ENCODE measurements around the gene CBARP.
A peak's percentile ranks its signal among the peaks of the same experiment; 100 is the strongest.

Gene CBARP

DNA sequence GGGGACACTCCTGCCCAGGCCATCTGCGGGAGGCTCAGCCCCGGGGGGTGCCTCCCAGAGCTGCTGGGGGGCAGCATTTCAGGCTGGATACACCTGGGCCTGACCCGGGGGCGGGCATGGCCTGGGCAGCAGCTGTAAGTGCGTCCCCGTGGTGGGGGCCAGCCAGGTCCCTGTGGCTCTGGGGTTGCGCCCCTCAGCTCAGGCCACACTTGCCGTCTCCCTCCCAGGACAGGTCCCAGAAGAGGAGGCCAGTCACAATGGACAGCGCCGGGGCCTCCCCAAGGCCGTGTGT lies 11.6 kb downstream of the CBARP start:
- H3K4me3 Mint-ChIP-seq, result no peak overlapping the region
- H3K27ac Mint-ChIP-seq, result no peak overlapping the region
- no peaks in the 10 kb centered on the region for H3K36me3 Mint-ChIP-seq (ENCODE audit: low read depth)
- no peaks in the 10 kb centered on the region for H3K27me3 Mint-ChIP-seq (ENCODE audit: low read depth)
- no peaks in the 10 kb centered on the region for H3K4me1 Mint-ChIP-seq (ENCODE audit: low read depth)
- no peaks in the 10 kb centered on the region for H3K9me3 Mint-ChIP-seq

DNA sequence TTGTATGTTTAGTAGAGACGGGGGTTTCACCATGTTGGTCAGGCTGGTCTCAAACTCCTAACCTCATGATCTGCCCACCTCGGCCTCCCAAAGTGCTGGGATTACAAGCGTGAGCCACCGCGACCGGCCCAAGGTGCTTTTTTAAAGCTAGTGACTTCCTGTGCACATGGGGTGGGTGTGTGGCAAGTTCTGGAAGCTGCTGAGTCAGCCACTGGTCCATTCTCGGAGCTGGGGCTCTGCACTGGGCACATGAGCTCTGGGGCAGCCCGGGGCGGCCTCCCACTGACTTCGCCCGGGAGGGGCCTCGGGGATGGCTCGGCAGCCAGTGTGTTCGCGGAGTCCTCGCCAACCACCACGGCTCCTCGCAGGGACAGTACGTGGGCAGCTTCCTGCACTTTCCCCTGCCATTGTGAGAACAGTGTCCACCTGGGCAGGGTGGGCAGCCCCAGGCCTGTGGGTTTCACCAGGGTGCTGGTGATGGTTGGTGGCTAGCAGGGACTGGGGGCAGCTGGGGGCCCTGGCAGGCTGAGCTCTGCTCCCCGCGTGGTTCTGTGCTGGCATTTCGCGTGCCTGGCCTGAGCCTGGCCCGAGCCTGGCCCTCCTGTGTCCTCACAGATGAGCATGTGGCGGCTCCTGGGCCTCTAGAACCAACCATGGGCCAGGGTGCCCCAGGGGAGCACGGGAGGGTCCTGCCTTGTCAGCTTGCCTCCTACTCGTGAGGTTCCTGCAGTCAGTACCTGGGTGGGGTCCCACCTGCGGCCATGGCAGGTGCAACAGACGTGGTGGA lies 12.2 kb downstream of the CBARP start:
- Mint-ChIP-seq H3K27me3 (ENCODE audit: low read depth) (no peaks in the 10 kb centered on the region), H3K36me3 (ENCODE audit: low read depth) (no peaks in the 10 kb centered on the region), H3K4me3 (no peak overlapping the region), H3K9me3 (no peaks in the 10 kb centered on the region), H3K27ac (no peak overlapping the region), H3K4me1 (ENCODE audit: low read depth) (no peaks in the 10 kb centered on the region)

DNA sequence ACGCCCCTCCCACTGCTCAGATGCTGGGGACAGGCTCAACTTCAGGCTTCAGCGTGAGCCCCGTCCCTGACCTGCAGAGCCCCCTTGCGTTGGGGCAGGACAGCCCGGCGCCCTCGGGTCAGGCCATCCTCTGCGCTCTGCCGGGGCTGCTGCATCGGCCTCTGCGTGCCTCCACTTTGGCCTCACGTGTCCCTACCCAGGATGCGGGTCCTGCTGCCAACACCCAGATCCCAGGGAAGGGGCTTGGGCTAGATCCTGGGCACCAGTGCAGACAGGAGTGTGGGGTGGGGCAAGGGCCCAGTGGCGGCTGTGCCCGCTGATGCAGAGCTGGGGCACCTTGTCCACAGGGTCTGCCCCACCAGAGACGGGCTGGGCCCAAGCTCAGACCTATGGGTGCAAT lies 13.0 kb downstream of the CBARP start:
- Mint-ChIP-seq H3K4me3 (no peak overlapping the region), H3K36me3 (ENCODE audit: low read depth) (no peaks in the 10 kb centered on the region), H3K27me3 (ENCODE audit: low read depth) (no peaks in the 10 kb centered on the region), H3K9me3 (no peaks in the 10 kb centered on the region), H3K4me1 (ENCODE audit: low read depth) (no peaks in the 10 kb centered on the region), H3K27ac (no peak overlapping the region)

DNA sequence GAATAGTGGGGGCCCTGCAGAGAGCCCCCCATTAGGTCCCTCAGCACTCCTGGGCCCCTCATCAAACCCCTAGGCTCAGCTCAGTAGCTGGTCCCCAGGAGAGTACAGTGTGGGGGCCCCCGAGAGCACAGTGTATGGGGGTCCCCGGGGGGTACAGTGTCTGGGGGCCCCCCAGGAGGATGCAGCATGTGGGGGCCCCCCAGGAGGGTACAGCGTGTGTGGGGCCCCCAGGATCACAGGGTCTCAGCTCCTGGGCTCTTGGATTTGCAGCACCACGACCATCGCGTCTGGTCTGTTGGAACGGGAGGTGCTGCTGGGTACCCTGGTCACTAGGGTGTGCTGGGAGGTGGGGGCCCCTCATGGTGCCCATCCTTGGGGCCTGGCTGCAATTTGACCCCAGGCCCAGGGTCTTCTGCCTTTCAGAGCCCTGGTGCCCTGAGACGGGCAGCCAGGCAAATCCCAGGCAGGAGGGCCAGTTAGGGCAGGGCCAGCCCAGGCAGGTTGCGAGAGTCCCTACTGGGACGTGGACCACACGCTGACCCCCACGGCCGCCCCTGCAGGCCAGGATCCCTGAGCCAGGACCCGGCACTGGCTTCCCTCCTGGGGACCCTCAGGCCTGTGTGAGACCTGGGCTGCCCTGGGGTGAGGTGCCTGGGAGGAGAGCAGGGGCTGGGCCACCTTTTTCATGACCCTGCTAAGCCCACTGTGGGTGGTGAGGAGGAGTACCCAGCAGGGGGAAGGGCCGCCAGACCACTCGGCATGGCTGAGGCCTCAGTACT lies 13.6 kb downstream of the CBARP start:
- Mint-ChIP-seq H3K9me3 (no peaks in the 10 kb centered on the region), H3K27ac (no peak overlapping the region), H3K4me3 (no peak overlapping the region), H3K4me1 (ENCODE audit: low read depth) (no peaks in the 10 kb centered on the region), H3K36me3 (ENCODE audit: low read depth) (no peaks in the 10 kb centered on the region), H3K27me3 (ENCODE audit: low read depth) (no peaks in the 10 kb centered on the region)

DNA sequence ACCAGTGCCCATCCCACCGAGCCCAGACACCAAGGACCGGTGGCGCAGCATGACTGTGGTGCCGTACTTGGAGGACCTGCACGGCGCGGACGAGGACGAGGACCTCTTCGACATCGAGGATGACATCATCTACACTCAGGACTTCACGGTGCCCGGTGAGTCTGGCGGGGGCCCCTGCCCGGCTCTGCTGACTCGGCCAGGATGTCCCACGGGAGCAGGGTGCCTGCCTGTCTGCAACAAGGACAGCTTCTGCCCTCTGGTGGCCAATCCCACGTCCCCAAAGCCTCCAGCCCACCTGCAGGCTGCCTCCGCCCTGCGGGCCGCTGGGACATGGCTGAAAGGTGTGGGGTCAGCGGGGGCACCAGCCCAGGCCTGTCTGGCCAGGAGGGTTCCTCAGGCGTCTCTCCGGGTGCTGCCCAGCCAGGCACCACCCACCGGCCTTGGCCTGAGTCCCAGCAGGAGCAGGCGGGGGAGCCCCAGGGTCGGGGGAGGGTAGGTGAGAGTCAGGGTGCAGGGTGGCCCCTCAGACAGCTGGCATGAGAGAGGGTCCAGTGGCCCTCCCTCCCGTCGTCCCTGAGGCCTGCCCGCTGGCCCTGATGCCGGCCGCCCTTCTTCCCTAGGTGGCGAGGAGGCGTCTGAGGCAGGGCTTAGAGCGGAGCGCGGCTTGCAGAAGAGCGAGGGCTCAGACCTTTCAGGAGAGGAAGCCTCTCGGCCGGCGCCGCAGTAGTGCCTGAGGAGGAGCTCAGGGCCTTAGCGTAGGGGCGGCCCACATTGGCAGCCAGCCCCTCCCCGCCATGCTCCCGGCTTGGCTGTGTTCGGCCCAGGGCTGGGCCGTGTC lies 14.6 kb downstream of the CBARP start:
- H3K27me3 Mint-ChIP-seq (ENCODE audit: low read depth), result no peaks in the 10 kb centered on the region
- no peak overlapping the region for H3K4me3 Mint-ChIP-seq
- H3K4me1 Mint-ChIP-seq (ENCODE audit: low read depth), result no peaks in the 10 kb centered on the region
- no peak overlapping the region for H3K27ac Mint-ChIP-seq
- no peaks in the 10 kb centered on the region for H3K36me3 Mint-ChIP-seq (ENCODE audit: low read depth)
- no peaks in the 10 kb centered on the region for H3K9me3 Mint-ChIP-seq

DNA sequence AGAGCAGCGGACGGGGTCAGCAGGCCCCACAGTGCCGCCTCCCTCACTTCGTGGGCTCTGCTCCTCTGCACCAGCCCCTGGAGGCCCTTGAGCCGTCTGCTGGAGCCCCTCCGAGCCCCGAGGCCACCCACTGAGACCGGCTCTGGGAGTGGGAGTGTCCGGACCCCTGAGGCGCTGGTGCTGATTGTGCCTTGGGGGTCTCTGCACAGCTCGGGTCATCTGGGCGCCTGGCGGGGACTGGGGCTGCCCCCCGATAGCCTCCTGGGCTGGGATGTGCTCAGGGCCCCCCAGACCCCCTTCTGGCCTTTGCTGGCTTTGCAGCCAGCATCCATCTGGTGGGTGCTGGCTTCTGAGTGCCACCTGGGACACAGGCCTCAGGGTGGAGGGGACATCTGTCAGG lies 15.4 kb downstream of the CBARP start:
- H3K4me1 Mint-ChIP-seq (ENCODE audit: low read depth), result no peaks in the 10 kb centered on the region
- H3K4me3 Mint-ChIP-seq, result no peak overlapping the region
- no peaks in the 10 kb centered on the region for H3K27me3 Mint-ChIP-seq (ENCODE audit: low read depth)
- H3K36me3 Mint-ChIP-seq (ENCODE audit: low read depth), result no peaks in the 10 kb centered on the region
- no peak overlapping the region for H3K27ac Mint-ChIP-seq
- H3K9me3 Mint-ChIP-seq, result no peaks in the 10 kb centered on the region

DNA sequence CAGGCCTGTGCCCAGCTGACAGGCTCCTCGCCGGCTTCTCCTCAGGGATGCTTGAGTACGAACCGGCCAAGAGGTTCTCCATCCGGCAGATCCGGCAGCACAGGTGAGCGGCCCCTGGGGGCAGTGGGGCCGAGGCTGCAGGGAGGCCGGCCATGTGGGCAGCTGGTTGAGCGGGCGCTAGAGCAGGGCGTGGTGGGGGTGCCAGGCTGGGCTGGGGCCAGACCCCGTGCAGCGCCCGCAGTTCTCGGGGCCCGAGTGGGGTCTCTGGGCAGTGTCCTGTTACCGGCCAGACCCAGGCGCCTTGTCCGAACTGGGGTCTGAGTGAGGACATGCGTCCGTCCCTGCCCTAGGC lies 15.9 kb downstream of the CBARP start:
- H3K4me1 Mint-ChIP-seq (ENCODE audit: low read depth), result no peaks in the 10 kb centered on the region
- H3K4me3 Mint-ChIP-seq, result no peak overlapping the region
- no peaks in the 10 kb centered on the region for H3K27me3 Mint-ChIP-seq (ENCODE audit: low read depth)
- no peak overlapping the region for H3K27ac Mint-ChIP-seq
- no peaks in the 10 kb centered on the region for H3K9me3 Mint-ChIP-seq
- H3K36me3 Mint-ChIP-seq (ENCODE audit: low read depth), result no peaks in the 10 kb centered on the region

DNA sequence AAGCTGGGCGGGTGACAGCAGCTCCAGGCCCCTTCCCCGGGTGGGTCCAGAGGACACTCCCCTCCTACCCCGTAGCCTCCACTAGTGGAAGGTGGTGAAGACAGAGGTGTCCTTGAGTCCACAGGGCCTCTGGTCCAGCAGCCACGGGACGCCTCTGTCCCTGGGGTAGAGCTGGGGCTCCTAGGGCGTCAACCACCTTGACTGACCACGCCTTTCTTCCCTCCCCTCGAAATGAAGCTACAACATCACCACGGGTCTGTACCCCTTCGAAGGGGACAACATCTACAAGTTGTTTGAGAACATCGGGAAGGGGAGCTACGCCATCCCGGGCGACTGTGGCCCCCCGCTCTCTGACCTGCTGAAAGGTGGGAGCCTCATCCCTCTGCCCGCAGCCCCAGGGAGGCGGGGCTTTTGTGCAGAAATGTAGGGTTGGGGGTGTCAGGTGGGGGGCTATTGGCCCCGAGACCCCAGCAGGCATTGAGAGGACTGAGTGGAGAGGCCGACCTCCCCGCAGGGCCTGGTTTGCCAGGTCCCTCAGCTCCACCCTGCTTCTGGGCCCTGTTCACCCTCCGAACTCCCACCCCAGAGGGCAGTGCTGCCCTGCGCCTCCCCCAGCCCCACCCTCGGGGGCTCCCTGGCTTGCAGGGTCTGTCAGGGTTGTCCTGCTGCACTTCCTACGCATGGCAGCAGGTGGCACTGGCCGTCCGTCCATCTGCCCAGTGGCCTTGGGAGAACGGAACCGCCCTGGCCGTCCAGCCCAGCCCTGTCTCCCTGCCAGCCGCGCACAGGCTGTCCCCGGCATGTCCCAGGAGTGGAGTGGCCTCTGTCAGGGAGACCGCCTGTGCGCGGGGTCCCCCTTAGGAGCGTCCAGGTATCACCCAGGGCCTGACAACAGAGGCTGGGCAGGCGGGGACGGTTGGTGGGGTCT lies 16.6 kb downstream of the CBARP start:
- H3K27ac Mint-ChIP-seq, result no peak overlapping the region
- no peaks in the 10 kb centered on the region for H3K36me3 Mint-ChIP-seq (ENCODE audit: low read depth)
- no peaks in the 10 kb centered on the region for H3K9me3 Mint-ChIP-seq
- no peak overlapping the region for H3K4me3 Mint-ChIP-seq
- H3K4me1 Mint-ChIP-seq (ENCODE audit: low read depth), result no peaks in the 10 kb centered on the region
- no peaks in the 10 kb centered on the region for H3K27me3 Mint-ChIP-seq (ENCODE audit: low read depth)

DNA sequence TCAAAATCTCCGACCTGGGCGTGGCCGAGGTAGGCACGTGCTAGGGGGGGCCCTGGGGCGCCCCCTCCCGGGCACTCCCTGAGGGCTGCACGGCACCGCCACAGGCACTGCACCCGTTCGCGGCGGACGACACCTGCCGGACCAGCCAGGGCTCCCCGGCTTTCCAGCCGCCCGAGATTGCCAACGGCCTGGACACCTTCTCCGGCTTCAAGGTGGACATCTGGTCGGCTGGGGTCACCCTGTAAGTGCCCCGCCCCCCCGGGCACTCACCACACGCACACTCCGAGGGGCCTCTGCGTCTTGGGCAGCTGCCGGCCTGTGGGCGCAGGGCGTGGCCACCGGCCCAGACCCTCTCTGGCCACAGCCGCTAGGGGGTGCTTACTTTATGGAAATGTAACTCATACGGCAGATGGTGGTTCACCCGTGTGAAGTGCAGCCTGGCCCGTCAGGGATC lies 17.3 kb downstream of the CBARP start:
- no peaks in the 10 kb centered on the region for H3K4me1 Mint-ChIP-seq (ENCODE audit: low read depth)
- H3K4me3 Mint-ChIP-seq, result no peak overlapping the region
- no peaks in the 10 kb centered on the region for H3K36me3 Mint-ChIP-seq (ENCODE audit: low read depth)
- H3K27me3 Mint-ChIP-seq (ENCODE audit: low read depth), result no peaks in the 10 kb centered on the region
- H3K27ac Mint-ChIP-seq, result no peak overlapping the region
- no peaks in the 10 kb centered on the region for H3K9me3 Mint-ChIP-seq

DNA sequence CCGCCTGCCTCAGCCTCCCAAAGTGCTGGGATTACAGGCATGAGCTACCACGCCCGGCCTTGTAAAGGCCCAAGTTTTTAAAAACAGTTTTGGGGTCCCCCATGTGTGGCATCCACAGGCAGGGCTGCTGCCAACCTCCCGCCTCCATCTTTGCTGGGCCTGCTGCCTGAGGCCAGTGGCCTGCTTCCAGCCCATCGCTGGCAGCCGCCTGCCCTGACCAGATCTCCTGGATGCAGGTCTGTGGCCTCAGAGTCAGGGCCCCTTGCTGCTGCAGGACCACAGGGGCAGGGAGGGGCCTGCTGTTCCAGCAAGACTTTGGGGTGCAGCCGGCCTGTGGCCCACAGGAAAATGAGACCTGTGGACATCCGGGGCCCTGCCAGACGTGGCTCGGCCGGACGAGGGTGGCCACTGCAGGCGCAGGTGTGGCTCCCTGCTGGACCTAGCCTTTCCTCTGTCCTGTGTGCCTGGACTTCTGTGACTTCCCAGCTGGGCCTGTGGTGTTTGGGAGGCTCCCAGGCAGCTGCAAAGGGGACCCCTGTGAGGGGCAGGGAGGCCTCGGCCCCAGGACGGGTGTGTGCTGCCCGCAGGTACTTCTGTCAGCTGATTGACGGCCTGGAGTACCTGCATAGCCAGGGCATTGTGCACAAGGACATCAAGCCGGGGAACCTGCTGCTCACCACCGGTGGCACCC lies 17.9 kb downstream of the CBARP start:
- Mint-ChIP-seq H3K36me3 (ENCODE audit: low read depth) (no peaks in the 10 kb centered on the region), H3K9me3 (no peaks in the 10 kb centered on the region), H3K4me1 (ENCODE audit: low read depth) (no peaks in the 10 kb centered on the region), H3K27me3 (ENCODE audit: low read depth) (no peaks in the 10 kb centered on the region), H3K27ac (no peak overlapping the region), H3K4me3 (no peak overlapping the region)

DNA sequence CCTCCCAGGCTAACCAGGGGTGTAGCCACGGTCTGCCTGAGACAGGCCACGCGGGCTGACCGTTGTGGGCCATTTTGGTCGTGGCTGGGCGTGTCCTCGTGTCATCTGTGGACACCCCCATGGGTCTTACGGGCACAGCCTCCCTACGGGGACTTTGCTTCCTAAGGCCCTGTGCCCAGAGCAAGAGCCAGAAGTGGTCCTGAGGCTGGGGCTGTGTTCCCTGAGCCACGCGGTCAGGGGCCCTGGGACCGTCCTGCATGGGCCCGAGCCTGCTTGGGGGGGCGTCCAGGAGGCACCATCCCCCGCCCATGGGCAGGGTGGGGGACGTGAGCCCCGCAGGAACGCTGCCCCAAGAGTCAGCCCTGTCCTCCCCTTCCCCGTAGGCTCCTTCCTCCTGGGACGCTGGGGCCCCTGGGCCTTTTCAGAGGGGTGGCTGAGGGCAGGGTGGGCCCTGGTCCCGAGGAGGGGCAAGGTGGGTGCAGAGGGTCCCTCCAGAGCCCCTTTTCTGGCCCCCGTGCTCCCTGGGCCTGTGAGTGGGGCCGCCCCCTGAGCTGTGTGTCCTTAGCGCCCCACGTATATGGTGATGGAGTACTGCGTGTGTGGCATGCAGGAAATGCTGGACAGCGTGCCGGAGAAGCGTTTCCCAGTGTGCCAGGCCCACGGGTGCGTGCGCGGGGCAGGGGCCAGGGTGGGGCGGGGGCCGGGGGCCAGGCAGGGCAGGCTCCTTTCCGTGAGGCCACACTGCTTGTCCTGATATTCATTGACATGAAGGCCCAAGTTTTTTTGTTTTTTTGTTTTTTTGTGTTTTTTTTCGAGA lies 18.8 kb downstream of the CBARP start:
- Mint-ChIP-seq H3K36me3 (ENCODE audit: low read depth) (peaks cover 1% of the 10 kb centered on the region), H3K4me1 (ENCODE audit: low read depth) (peaks cover 4% of the 10 kb centered on the region), H3K4me3 (no peak overlapping the region), H3K27ac (no peak overlapping the region), H3K9me3 (no peaks in the 10 kb centered on the region), H3K27me3 (ENCODE audit: low read depth) (no peaks in the 10 kb centered on the region)

DNA sequence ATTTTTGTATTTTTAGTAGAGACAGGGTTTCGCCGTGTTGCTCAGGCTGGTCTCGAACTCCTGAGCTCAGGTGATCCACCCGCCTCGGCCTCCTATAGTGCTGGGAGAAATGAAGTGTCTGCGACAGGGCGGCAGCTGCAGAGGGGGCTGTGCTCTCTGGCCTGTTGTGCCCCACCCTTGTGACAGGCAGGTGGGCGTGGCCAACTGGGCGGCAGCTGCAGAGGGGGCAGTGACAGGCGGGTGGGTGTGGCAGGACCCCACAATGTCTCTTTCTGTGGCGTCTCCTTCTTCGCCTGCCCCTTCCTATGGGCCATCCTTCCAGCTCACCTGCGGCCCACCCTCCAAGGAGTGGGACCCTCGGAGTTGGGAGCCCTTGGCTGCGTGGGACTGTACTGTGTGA lies 20.4 kb downstream of the CBARP start:
- Mint-ChIP-seq H3K27me3 (ENCODE audit: low read depth) (no peaks in the 10 kb centered on the region), H3K27ac (no peak overlapping the region), H3K9me3 (no peaks in the 10 kb centered on the region), H3K4me3 (no peak overlapping the region), H3K4me1 (ENCODE audit: low read depth) (peaks cover 11% of the 10 kb centered on the region), H3K36me3 (ENCODE audit: low read depth) (peaks cover 8% of the 10 kb centered on the region)

DNA sequence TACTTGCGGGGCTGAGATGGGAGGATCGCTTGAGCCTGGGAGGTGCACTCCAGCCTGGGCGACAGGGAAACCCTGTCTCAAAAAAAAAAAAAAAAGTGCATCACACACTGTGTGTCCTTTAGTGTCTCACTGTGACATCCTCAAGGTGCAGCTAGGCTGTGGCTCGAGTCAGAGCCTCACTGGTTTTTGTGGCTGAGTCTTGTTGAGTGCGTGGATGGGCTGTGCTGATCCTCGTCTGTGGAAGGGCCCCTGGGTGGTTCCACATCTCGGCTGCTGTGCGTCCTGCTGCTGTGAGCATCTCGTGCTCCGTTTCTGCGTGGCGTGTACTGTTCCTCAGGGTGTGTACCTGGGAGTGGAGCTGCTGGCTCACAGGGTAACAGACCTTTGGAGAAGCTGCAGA lies 21.0 kb downstream of the CBARP start:
- H3K9me3 Mint-ChIP-seq, result no peaks in the 10 kb centered on the region
- no peaks in the 10 kb centered on the region for H3K27me3 Mint-ChIP-seq (ENCODE audit: low read depth)
- no peak overlapping the region for H3K4me3 Mint-ChIP-seq
- peak overlapping the region; percentile 9 for H3K27ac Mint-ChIP-seq
- peaks cover 9% of the 10 kb centered on the region for H3K36me3 Mint-ChIP-seq (ENCODE audit: low read depth)
- peaks cover 11% of the 10 kb centered on the region for H3K4me1 Mint-ChIP-seq (ENCODE audit: low read depth)
